ENCODE data around the gene RAC3.

The RAC3 gene

DNA sequence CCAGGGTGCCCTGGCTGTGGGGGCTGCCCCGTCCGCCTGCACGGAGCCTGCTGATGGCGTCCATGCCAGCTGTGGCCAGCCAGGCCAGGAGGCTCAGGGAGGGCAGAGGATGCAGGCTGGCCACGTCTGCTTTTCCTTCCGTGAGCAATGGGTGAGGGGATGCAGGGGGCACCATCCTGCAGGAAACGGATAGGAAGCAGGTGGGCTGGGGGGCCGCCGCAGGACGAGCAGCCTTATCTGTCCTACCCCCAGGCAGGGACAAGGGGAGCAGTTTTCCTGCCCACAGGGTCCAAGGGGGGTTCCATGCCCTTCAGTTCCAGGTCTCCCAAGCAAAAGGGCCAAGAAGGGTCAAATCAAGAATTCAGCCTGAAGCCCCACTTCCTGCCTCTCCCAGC is 27.4 kb downstream of the RAC3 start:
- DNase-seq: no peak

DNA sequence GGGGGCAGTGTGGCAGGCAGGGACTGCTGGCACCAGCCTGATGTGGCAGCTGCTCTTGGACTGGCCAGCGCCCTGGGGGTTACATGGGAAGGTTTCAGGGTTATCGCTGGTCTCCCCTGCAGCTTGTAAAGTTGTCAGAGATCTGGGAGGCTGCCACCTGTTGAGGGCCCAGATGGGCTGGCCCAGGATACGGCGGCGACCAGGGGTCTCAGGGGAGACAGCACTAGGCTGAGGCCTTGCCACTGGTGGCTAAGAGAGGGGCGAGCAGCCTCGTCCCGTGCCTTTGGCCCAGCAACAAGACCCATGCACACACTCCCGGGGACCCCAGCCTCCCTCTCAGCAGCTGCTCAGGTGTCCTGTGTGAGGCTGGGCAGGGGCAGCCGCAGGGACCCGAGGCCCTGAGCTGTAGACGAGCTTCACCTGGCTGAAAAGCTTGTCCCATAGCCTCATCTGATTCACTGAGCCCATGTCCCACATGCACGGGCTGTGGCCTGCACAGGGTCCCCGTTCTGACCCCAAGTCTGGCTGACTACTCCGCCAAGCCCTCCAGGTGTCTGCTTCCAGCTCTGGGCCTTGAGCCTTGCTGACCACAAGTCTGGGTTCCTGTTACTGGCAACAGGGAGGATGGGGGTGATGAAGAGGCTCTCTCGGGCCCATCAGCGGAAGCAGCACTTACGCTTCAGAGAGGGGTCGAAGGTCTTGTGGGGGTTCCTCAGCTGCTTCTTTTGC is 28.0 kb downstream of the RAC3 start:
- DNase-seq: no peak

DNA sequence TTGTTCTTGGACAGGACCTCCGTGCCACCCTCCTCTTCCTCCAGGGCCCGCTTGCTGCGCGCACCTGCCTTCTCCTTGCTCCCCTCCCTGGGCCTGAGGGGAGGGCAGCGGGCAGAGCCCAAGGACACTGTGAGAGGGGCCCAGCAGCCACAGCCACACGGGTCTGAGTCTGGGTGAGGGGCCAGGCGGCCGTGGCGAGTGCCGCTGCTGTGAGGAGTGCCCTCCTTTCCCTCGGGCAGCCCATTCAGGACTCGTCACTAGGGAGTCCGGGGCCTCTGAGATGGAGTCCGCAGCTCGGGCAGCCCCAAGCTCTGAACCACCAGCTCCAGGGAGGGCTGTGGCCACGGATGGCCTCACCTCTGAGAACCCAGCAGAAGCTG is 28.5 kb downstream of the RAC3 start:
- no peak for DNase-seq

DNA sequence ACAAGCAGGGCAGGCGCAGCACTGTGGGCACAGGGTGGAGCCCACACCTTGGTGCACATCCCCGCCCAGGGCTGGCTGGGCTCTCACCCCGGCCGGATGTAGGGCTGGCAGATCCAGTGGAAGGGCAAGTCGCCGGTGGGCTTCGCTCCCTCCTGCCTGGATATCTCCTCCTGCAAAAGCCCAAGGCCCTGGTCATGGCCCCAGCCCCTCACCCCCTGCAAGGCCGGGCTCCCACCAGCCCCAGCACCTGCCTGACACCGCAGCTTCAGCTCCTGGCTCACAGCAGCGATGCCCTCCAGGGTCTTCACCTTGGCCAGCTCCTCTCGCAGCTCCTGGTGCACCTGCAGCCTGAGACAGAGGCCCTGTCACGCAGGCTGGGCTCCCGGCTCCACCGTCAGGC is 29.1 kb downstream of the RAC3 start:
- no peak for DNase-seq

DNA sequence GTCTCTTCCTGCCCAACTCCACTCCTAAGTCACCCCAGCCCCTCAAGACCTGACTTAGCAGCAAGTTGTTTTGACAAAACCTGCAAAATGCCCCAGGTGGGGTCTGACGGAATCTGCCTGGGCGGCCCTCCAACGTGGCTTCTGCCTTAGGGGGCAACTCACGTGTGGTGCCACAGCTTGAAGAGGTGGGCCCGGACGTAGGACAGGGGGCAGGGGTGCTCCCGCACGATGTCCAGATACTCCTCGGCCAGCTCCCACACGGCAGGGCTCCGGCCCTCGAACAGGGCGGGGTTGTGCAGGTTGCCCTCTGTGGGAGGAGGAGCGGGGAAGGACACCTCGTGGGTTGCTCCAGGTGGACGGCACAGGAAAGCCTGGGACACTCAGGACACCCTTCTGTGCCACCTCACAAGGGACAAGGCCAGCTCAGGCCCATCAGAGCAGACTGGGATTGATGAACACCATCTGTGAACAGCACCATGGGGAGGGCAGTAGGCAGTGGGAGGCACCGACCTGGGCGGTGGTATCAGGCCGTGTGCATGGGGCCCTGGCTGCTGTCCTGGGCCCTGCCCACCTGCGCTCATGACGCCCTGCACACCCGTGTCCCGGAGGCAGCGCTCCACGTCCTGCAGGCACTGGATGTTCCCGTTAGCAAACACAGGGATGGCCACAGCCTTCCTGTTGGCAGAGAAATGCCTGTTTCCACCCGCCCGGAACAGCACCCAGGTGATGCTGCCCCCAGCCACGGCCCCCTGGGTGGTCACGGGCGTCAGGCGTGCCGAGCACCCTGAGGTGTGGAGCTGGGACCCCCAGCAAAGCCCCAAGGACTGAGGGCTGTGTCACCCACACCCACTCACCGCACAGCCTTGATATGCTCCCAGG is 29.8 kb downstream of the RAC3 start:
- DNase-seq: no peak

DNA sequence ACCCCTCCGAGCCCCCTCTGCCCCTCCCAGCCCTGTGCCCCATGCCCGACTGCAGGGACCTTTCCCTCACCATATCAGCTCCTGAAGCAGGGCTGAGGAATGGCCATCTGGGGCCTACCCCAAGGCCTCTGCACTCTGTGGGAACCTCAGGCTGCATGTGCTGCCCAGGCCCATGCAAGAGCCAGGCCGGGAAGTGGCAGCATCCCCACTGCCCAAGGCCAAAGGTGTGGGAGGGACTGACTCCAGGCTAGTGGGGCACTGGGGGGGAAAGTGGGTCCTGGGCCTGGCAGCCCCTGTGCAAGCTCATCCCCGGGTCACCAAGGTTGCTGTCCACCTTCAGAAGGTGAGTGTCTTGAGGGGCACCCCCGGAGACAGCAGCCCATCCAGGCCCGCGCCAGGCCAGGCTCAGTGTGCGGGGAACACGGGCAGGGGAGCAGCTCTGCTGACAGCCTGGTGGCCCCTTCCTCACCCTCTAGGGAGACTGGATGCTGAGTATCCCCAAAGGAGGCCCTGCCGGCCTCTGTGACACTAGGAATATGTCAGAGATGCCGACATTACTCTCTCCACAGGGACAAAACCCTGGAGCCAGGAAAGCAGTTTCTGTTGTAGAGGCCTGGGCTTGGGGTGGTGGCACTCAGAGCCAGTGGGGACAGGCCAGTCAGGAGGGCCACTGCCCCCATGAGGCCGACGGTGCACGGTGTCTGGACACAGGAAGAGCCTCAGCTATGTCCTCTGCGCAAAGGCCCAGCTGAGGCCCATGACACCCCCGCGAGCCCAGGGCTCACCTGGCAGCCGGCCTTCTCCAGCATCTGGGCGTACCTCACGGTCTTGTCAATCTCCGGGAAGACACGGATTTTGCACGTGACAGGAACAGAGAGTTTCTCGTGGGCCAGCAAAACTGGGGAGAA is 30.9 kb downstream of the RAC3 start:
- no peak for DNase-seq

DNA sequence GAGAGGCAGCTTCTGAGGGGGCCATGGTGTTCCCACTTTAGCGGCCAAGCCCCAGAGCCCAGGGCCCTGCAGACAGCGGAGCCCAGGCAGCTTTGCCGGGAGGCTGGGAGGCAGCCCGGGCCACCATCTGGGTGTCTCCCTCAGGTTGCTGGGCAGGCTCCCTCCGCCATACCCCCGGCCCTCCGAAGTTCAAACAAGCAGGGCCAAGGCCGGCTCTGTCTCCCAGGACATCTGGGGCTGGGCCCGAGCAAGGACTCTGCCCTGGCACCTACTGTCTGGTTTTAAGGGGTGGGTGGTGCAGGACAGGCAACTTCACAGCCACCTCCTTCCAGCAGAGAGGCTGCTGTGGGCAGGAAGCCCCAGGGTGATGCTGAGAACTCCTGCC is 31.5 kb downstream of the RAC3 start:
- no peak for DNase-seq

DNA sequence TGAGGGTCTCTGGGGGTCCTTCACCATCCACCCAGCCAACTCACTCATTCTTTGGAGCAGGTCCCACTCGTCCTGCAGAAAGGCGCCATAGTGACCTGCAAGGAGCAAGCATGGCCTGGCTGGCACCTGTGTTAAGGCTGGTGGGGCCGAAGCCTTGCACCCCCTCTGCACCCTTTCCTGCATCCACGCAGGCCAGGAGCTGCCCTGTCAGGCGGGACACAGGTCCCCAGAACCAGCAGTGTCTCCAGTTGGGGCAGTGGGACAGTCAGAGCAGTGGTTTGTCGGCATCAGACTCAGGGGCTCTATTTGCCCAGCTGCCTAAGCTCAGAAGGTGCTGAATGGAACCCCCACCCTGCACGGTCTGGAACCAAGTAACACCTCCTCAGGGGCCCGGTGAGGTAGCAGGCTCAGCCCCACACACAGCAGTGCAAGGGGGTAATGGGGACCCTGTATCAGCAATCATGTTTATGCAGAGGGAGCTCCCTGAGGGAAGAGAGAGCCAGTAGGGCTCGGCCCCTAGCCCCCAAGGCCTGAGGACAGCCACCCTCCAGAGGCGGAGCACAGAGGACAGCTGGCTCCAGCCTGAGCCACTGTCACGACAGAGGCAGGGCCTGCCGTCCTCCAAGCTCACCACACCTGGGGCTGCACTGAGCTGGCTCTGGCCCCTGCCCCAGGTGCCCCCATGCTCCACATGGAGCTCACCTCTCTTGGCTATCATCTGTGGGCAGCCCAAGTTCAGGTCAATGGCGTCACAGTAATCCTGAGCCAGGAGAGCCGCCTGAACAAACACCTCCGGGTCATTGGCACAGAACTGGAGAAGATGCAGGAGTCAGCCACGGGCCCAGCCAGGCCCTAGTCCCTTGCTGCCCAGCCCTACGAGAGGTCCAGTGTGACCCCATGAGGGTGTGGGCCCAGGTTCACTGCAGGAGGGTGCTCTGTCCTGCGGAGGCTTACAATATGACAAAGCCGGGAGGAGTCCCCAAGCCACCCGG is 32.2 kb downstream of the RAC3 start:
- DNase-seq: no peak

DNA sequence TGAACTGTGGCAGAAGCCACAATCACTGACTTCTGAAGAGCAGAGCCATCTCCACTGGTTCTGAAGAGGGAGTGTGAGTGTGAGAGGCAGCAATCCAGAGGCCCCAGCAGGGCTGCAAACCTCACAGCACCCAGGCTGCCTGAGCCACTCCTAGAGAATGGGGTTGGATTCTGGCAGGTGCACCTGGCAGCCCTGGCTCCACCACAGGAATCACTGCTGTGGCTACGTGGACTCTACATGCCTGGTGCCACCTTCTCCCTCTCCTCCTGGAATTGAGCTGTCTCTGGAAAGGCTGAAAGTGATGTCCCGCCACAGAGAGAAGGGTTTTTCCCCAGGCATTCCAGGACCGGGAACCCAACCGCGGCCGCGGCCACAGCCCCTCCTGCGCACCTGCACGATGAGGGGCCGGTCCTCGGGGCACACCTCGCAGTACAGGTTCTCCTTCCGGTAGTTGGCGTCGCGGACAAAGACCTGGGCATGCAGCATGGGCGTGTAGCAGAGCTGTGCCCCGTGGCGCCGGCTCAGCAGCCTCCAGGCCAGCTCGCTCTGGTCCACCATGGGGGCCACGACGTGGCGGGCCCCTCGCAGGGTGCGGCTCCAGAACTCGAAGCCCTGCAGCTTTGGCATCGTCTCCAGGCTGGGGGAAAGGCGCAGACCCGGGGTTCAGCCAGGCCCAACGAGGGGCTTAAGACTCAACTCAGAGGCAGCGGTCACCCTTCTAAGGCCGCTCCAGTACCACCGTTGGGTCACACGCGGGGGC is 33.1 kb downstream of the RAC3 start:
- DNase-seq: no peak

DNA sequence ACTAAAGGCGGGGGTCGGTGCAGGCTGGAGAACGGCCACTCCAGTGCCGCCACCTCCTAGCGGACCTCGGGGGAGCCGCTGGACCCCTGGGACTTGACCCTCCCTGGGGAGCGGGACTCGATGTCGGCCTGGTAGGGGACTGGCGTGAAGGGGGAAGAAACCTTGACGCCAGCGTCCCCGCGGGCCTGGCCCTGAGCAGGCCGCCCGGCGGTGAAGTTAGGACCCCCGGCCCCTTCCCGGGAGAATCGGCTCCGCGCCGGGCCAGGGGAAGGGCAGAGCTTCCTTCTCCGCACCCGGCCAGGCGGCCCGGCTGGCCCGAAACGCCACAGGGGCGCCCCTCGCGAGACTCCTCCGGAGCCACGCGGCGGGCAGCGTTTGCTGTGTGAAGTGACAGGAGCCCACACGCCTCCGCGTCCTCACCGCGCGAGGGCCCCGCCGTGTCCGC is 33.7 kb downstream of the RAC3 start:
- peak; percentile 37 for DNase-seq

DNA sequence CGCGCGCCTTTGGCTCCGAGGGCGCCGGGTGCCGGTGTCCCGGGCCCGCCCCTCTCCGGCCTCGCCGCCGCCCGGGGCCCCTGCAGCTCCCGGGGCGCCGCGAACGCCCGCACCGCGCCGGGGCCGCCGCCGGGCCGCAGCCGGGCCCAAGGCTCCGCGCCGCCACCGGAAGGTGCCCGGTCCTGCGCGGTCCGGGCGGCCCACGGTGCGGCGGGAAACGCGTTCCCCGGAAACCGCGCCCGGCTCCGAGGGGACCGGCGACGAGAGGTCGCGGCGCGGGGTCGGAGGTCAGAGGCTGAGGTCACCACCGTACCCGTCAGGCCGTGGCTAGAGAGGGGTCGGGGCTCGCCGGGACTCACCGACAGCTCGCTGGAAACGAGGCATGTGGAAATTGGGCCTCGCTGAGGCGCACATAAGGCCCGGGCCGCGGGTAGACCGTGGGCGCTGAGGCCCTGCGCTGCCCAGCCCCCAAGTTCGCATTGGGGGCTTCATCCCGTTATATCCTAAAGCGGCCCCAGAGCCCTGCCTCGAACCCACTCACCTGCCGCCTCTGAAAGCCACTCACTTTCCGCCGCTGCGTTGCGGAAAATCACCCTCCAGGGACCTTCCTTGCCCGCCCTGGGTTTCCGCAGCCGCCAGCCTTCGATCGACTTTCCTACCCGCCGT is 34.3 kb downstream of the RAC3 start, which contains the start of gene DUS1L:
TSS of gene DUS1L (minus strand) at position 167 of the 666 bp plus-strand sequence. CDS start 745 bp downstream, outside the sequence.
- DNase-seq: peak; percentile 65

DNA sequence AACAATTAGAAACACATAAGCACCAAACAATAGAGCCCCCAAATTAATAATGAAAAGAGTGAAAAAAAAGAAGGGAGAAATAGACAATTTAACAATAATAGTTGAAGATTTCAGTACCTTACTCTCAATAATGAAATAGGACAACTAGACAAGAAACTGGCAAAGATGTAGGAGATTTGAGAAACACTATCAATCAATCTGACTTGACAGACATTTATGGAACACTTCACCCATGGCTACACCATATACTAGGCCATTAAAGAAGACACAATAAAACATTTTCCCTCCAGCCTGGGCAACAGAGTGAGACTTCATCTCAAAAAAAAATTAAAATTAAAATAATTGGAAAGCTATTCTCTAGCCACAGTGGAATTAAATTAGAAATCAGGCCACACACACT is 39.1 kb downstream of the RAC3 start:
- no peak for DNase-seq

DNA sequence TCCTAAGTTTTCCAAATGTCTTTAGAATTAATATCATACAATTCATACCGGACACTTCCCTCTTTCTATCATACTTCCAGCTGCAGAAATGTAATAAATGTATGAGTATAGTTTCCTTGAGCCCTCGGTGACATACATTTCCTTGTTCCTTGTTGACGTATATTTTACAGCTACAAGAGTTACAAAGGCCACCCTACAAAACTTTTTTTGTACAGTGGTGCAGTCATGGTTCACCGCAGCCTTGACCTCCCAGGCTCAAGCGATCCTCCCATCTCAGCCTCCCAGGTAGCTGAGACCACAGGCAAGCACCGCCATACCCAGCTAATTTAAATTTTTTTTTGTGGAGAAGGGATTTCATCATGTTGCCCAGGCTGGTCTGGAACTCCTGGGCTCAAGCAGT is 41.3 kb downstream of the RAC3 start:
- no peak for DNase-seq

DNA sequence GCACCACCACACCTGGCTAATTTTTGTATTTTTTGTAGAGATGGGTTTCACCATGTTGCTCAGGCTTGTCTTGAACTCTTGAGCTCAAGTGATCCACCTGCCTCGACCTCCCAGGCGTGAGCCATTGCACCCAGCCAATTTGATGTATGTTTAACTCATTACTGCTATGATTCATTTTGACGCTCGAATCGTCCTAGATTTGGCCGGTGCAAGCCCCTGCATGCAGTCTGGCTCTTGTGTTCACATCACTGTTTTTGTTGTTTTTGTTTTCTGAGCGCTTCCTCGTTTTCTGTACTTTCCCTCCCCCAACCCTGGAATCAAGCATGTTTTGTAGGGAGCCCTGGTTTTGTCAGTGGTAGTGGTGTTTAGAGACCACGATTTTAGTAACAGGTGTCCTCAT is 42.0 kb downstream of the RAC3 start:
- no peak for DNase-seq

DNA sequence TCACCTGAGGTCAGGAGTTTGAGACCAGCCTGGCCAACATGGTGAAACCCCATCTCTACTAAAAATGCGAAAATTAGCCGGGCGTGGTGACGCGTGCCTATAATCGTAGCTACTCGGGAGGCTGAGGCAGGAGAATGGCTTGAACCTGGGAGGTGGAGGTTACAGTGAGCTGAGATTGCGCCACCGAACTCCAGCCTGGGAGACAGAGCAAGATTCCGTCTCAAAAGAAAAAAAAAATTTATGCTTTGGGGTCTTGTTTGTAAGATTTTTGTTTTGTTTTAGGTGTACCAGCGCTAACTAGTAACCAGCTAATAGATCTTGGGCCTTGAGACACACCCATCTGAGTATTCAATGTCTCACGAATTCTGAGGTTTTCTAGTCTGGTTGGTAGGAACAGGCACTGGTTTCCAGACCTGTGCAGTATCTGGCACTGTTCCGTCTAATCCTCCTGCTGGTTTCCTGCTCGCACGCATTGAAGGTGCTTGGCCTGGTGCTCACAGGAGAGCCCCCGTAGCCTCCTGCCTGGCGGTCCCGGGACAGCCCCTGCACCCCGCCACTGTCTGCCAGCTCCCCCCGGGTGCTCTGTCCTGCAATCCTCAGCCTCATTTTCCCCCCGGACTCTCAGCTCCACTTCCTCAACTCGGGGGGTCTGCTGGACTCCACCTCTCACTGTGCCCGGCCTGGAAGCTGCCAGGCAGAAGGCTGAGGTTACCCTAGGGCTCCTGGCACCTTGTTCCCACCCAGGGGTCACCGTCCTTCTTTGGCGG is 44.7 kb downstream of the RAC3 start:
- no peak for DNase-seq

DNA sequence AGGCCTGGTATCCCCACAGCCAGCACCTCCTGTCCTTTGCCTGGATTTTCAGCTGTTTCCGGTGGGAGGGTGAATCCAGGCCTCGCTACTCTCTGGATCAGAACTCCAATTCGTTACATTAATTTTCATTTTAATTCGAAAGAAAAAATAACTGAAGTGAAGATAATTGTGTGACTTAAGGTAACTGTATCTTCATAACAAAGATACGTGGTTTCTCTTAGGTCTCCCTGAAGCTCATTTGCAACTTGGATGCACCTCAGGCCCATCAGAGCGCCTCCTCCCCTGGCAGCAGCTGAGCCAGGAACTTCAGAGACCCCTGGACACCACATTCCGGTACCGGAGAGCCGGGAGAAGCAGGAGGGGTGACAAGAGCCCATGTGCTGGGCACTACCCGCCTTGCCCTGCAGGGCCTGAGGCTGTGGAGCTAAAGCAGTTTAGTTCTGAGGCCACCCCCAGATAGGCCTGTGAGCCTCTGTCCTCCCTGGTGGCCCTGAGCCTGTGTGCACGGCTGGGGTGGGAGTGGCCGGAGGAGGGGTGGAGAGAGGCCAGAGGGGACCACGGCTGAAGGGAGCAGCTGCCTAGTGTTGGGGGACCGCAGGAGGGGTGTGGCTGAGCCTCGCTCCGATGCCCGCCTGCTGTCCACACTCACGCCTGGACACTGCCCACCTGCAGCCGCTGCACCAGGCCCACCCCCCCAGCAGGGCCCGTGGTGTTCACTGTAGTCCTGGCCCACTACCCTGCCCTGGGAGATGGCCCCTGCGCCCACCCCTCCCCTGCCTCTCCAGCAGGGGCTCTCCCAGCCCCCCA is 45.5 kb downstream of the RAC3 start:
- no peak for DNase-seq

DNA sequence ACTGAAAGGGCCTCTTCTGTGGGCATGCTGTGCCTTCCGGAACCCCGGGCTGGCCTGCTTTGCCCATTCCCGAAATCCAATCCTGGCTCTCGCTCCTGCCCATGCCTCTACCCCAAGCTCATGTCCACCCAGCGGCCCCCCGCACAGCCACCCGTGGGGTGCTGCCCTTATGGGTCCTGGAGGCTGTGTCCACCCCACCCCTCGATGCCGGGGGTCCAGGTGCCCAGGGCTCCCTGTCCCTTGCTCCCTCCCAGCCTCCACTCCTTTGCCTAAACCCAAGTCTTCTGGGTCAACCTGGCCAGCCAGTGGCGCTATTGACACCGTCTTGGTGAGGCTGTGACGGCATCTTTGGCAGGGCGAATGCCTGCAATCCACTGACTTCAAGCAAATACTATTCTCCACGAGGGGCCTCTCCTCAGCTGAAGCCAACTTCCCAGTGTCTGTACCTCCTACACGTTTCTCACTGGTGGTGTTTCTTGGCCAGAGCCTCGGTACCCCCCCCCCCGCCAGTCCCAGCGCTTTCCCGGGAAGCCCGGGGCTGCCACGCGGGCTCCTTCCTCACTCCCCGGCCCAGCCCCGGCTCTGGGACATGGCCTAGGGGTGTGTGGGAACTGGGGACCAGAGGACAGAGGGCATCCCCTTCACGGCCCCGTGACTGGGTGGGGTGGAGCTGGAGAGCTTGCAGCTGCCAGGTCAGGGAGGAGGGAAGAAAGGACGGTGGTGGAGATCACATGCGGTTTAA is 46.3 kb downstream of the RAC3 start:
- DNase-seq: no peak

DNA sequence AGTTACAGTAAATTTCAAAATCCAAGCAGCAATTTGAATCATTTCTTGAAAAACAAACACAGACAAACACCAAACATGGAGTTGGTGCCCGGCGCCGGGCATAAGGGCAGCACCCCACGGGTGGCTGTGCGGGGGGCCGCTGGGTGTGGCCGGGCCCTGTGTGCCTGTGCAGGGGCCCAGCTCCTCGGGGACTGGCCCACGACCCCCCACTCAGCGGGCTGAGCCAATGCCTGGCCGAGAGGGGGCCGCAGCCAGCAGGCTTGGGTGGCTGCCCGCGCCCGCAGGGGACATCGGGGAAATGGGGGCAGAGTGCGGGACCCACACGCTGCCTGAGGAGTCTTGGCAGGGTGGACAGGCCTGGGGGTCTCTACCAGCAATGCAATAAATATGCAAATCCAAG is 47.0 kb downstream of the RAC3 start:
- no peak for DNase-seq
